C4-2B (cell line): ENCODE data around the gene TOMM20.

ENCODE experiments used
- ZFX ChIP-seq: fragments of 450-650 bp; IDR thresholded peaks from 2 replicates; pipeline ENCODE4 v1.6.1; 2017
- TF ChIP-seq, protein P1 (sequence below): fragments of 450-650 bp; conservative IDR thresholded peaks from 2 replicates; pipeline ENCODE4 v1.5.1; 2017; ENCODE audit warnings: mild to moderate bottlenecking

DNA sequence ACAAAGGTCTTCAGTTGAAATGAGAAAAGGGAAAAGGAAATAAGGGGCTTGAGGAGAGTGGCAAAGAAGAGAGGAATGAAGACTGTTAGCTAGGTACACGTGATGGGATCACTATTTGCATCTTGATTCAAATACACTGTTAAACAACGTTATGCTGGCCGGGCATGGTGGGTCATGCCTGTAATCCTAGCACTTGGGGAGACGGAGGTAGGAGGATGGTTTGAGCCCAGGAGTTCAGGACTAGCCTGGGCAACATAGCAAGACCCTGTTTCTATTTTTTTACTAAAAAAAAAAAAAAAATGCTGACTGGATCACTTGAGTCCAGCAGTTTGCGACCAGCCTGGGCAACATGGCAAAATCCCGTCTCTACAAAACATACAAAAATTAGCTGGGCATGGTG, 30.0 kb upstream of the TOMM20 start:
- TF ChIP-seq, protein P1, sequence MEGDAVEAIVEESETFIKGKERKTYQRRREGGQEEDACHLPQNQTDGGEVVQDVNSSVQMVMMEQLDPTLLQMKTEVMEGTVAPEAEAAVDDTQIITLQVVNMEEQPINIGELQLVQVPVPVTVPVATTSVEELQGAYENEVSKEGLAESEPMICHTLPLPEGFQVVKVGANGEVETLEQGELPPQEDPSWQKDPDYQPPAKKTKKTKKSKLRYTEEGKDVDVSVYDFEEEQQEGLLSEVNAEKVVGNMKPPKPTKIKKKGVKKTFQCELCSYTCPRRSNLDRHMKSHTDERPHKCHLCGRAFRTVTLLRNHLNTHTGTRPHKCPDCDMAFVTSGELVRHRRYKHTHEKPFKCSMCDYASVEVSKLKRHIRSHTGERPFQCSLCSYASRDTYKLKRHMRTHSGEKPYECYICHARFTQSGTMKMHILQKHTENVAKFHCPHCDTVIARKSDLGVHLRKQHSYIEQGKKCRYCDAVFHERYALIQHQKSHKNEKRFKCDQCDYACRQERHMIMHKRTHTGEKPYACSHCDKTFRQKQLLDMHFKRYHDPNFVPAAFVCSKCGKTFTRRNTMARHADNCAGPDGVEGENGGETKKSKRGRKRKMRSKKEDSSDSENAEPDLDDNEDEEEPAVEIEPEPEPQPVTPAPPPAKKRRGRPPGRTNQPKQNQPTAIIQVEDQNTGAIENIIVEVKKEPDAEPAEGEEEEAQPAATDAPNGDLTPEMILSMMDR, result no peak
- no peak for TF ChIP-seq ZFX
